Ovary (tissue), 9 donors: Measurements from ENCODE around the gene ASIC2. TPM values are rescaled to one million over a fixed set of nuclear protein-coding genes. Genes with fewer than 3 reads are reported as not detected.

Source experiments
- DNase-seq, 5 donors: peaks; one replicate each; pipeline ENCODE4 v3.0.0-alpha.2; 2019 to 2020
- H3K27ac ChIP-seq, 2 donors: fragments of 200-600 bp; one replicate each; pipeline versions ENCODE4 v1.5.1 to v1.8.0; 2019 to 2022
- H3K27me3 ChIP-seq: fragments of 200-600 bp; one replicate; pipeline ENCODE4 v1.8.0; 2022
- H3K36me3 ChIP-seq: fragments of 200-600 bp; sonication (generic); one replicate; pipeline ENCODE4 v1.5.1; 2019
- H3K4me1 ChIP-seq: one replicate; pipeline ENCODE4 v1.8.1; 2013; ENCODE audit warnings: mild to moderate bottlenecking, moderate library complexity; ENCODE audit not compliant: insufficient read depth
- H3K4me3 ChIP-seq: fragments of 200-600 bp; sonication (generic); one replicate; pipeline ENCODE4 v1.5.1; 2017
- H3K9me3 ChIP-seq, 2 donors: fragments of 200-600 bp in 1 of 2; sonication (generic) in 1 of 2; one replicate each; pipeline versions ENCODE4 v1.5.1 to v1.8.1; 2013 to 2019; ENCODE audit warnings: mild to moderate bottlenecking in 1 of 2, moderate library complexity in 1 of 2
- CTCF ChIP-seq, 3 donors: fragments of 450-650 bp in 2 of 3; fragments of 200-600 bp in 1 of 3; IDR thresholded peaks; one replicate each; pipeline versions ENCODE4 v1.5.1 to v1.8.0; 2016 to 2022; ENCODE audit warnings: antibody characterized with exemption in 3 of 3, mild to moderate bottlenecking in 1 of 3
- EP300 ChIP-seq: sonication (generic); formaldehyde crosslinking; IDR thresholded peaks from one replicate; pipeline ENCODE4 v1.6.1; 2017; ENCODE audit warnings: antibody characterized with exemption
- POLR2A ChIP-seq: fragments of 450-650 bp; IDR thresholded peaks from one replicate; pipeline ENCODE4 v1.6.1; 2017; ENCODE audit warnings: antibody characterized with exemption, mild to moderate bottlenecking, moderate library complexity
- WGBS, 3 donors: extraction: QIAGEN DNeasy Blood & Tissue Kit in 1 of 3; methylation state at CpG; one replicate each; pipeline versions ENCODE4 v1.1.5 to v1.1.7; 2013 to 2017; 5-methylcytosine and 5-hydroxymethylcytosine counted together
- intact Hi-C, 4 donors: fragments of 100-400 bp; cut with DNase I; formaldehyde crosslinking; loops; one replicate each; pipeline versions ENCODE4 v1.11.0 to v1.15.1; 2022 to 2023
- polyA plus RNA-seq, 2 donors: library from polyadenylated mRNA; stranded (reverse); fragments of 200-250 nt in 1 of 2; fragments of 350-450 nt in 1 of 2; fragmentation: Illumina TruSeq in 1 of 2; extraction: RNeasy Lipid Tissue Mini Kit (QIAGEN cat#74804) in 1 of 2; gene quantifications; one replicate each; pipeline ENCODE4 v1.2.3, GENCODE V29; 2013 to 2014
- total RNA-seq, 7 donors: library from RNA; depleted of rRNA in 2 of 7; stranded (reverse); fragments of >200 nt in 2 of 7; fragmentation: NEBNext Ultra II Directional in 3 of 7; extraction: Animal tissue kit (Norgen Biotek cat#: 25700) in 3 of 7; gene quantifications; one replicate each; pipeline versions ENCODE4 v1.1.0 to v1.2.4, GENCODE V29; 2016 to 2023
- donor health status: DM: no; HTN: no; CAD: no; lungs with moderate emphysema.
- donor health status: DM: no; HTN: no; CAD: no.
- donor health status: Bipolar disorder and iron deficiency.
- donor health status: DM: yes; HTN: yes; CAD: no.
- donor health status: DM: no; HTN: no; CAD: no.
- donor health status: DM: yes; HTN: yes; CAD: no.

ASIC2 gene
- total and polyA plus RNA-seq, 9 donors, result 0.04 to 1.3 (median 0.24) TPM; not detected in 2

DNA sequence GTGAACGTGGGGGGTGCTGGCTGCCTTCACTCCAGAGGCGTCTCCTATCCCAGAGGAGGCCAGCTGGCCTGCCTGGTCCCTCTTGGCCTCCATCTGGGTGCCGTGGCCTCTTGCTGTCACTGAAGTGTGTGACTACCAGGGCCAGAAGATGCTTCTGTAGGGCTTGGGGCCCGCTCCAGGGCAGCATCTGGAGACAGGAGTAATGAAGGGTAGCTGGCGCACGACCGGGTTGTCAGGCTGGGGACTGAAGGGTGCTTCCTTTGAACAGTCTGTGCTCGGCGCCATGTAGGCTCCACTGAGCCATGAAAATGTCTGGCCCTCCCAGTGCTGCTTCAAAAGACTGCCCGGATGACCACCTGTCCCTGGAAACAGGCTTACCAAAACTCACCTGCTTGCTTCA, 31.3 kb downstream of the ASIC2 start:
- DNase-seq, result no peak
- Histone ChIP-seq H3K4me1 (no peaks in the 10 kb centered on the region), H3K27ac (no peak overlapping the region), H3K36me3 (no peaks in the 10 kb centered on the region), H3K27me3 (no peaks in the 10 kb centered on the region), H3K4me3 (no peak overlapping the region), H3K9me3 (no peaks in the 10 kb centered on the region)
- WGBS, 3 donors, result 73 to 80% (median 75%) methylated on average over 10 of the region's 10 CpGs
- intact Hi-C loops, result no loop called here
- TF ChIP-seq CTCF (IDR thresholded peaks at IDR 0.05) (no peak), POLR2A (no peak), EP300 (no peak)

- H3K27me3 ChIP-seq, result no peaks in the 10 kb centered on the region
- no peak for DNase-seq
- TF ChIP-seq CTCF (IDR thresholded peaks at IDR 0.05) (no peak), EP300 (no peak), POLR2A (no peak)
- H3K27ac ChIP-seq, result no peak overlapping the region
- H3K36me3 ChIP-seq, result no peaks in the 10 kb centered on the region
- WGBS, 3 donors, result 36 to 59% (median 51%) methylated on average over 10 of the region's 10 CpGs
- H3K4me3 ChIP-seq, result no peak overlapping the region
- no peaks in the 10 kb centered on the region for H3K4me1 ChIP-seq
- intact Hi-C loops, result no loop called here
- H3K9me3 ChIP-seq, result no peaks in the 10 kb centered on the region
These were observed 32.5 kb downstream of the ASIC2 start for GRCh38 chr17:33260638-33261037.

DNA sequence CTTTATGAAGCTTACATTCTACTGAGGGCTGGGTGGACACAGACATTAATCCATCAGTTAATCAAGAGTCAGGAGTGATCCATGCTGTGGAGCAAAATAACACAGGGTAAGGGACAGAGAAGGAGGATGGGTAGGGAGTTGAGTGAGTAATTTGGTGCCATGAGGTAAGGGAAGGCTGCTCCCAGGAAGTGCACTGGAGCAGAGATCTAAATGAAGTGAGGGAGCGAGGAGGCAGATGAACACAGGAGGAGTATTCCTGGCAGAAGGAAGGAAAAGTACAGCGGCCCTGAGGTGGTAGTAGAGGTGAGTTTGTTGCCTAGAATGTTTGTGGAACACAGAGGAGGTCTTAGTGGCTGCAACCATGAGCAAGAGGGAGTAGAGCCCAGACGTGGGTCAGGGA, 34.8 kb downstream of the ASIC2 start:
- H3K9me3 ChIP-seq, result no peaks in the 10 kb centered on the region
- no peaks in the 10 kb centered on the region for H3K27me3 ChIP-seq
- H3K27ac ChIP-seq, result no peak overlapping the region
- no peak for DNase-seq
- TF ChIP-seq CTCF (IDR thresholded peaks at IDR 0.05), result no peak
- no peak for TF ChIP-seq EP300
- TF ChIP-seq POLR2A, result no peak
- intact Hi-C loops, result no loop called here
- WGBS, 3 donors, result 66 to 69% (median 68%) methylated on average over 3 of the region's 3 CpGs
- H3K4me1 ChIP-seq, result no peaks in the 10 kb centered on the region
- no peak overlapping the region for H3K4me3 ChIP-seq
- no peaks in the 10 kb centered on the region for H3K36me3 ChIP-seq

GRCh38 chr17:33245183-33245582, 47.9 kb downstream of the ASIC2 start:
- Histone ChIP-seq H3K27me3 (no peaks in the 10 kb centered on the region), H3K9me3 (no peaks in the 10 kb centered on the region), H3K4me3 (no peak overlapping the region), H3K27ac (no peak overlapping the region), H3K36me3 (no peaks in the 10 kb centered on the region), H3K4me1 (no peaks in the 10 kb centered on the region)
- no peak for DNase-seq
- 88 to 90% (median 88%) methylated on average over 2 of the region's 2 CpGs for whole genome bisulfite sequencing, 3 donors
- TF ChIP-seq EP300, result no peak
- TF ChIP-seq CTCF (IDR thresholded peaks at IDR 0.05), result no peak
- TF ChIP-seq POLR2A, result no peak
- intact Hi-C loops, result no loop called here

DNA sequence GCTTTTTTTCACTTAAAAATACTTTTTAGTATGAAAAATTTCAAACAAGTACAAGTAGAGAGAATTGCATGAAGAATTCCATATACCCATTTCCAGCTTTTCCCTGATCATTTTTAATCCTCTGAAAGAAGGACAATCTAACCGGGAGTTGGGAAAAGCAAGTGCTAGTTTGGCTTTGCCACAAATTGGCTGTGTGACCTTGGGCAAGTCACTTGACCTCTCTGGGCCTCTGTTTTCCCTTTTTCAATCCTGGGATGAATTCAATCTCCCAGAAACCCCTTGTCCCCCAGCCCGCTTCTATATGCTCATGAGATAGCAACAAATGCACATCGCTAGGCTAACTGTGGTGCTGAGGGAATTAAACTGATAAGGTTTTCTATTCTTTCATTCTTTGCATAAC, 49.4 kb downstream of the ASIC2 start:
- intact Hi-C loops, result no loop called here
- Histone ChIP-seq H3K4me3 (no peak overlapping the region), H3K27me3 (no peaks in the 10 kb centered on the region), H3K27ac (no peak overlapping the region), H3K4me1 (no peaks in the 10 kb centered on the region), H3K36me3 (no peaks in the 10 kb centered on the region), H3K9me3 (no peaks in the 10 kb centered on the region)
- WGBS, 3 donors, result 81 to 89% (median 83%) methylated on average over 3 of the region's 3 CpGs
- no peak for DNase-seq
- TF ChIP-seq EP300 (no peak), CTCF (IDR thresholded peaks at IDR 0.05) (no peak), POLR2A (no peak)
